ENCODE data around the gene NFKBIE. TPM values are rescaled to one million over a fixed set of nuclear protein-coding genes. Genes with fewer than 3 reads are reported as not detected.

Gene NFKBIE
- total and polyA plus RNA-seq, 7 donors: 4.7 to 16.2 (median 10.0) TPM

DNA sequence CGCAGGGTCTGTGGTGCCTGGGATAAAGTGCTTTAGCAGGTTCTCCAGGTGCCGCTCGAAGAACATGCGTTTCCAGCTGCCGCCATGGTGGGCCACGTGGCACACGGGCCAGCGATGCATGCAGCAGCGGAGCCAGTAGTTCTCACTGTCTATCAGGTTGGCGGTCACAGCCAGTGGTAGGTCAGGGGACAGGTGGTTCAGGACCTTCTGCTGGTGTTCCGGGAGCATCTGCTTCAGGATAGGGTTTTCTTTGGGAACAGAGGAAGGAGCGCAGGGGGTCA is 20.9 kb upstream of the NFKBIE start:
- H3K4me3 ChIP-seq: no peak overlapping the region
- H3K27ac ChIP-seq: no peak overlapping the region
- H3K36me3 ChIP-seq: no peaks in the 10 kb centered on the region
- no peaks in the 10 kb centered on the region for H3K4me1 ChIP-seq
- no peak for DNase-seq
- H3K9me3 ChIP-seq: no peaks in the 10 kb centered on the region
- TF ChIP-seq POLR2A (IDR thresholded peaks at IDR 0.05): no peak
- TF ChIP-seq EP300 (IDR thresholded peaks at IDR 0.05): no peak
- TF ChIP-seq, protein P1, sequence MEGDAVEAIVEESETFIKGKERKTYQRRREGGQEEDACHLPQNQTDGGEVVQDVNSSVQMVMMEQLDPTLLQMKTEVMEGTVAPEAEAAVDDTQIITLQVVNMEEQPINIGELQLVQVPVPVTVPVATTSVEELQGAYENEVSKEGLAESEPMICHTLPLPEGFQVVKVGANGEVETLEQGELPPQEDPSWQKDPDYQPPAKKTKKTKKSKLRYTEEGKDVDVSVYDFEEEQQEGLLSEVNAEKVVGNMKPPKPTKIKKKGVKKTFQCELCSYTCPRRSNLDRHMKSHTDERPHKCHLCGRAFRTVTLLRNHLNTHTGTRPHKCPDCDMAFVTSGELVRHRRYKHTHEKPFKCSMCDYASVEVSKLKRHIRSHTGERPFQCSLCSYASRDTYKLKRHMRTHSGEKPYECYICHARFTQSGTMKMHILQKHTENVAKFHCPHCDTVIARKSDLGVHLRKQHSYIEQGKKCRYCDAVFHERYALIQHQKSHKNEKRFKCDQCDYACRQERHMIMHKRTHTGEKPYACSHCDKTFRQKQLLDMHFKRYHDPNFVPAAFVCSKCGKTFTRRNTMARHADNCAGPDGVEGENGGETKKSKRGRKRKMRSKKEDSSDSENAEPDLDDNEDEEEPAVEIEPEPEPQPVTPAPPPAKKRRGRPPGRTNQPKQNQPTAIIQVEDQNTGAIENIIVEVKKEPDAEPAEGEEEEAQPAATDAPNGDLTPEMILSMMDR (IDR thresholded peaks at IDR 0.05): no peak
- no peak for TF ChIP-seq POLR2AphosphoS5 (IDR thresholded peaks at IDR 0.05)
- WGBS, 2 donors: 91% methylated on average over 12 of the region's 12 CpGs
- intact Hi-C loops (cut with DNase I): no loop called here
- H3K27me3 ChIP-seq: peaks cover 0 to 51% (median 25%) of the 10 kb centered on the region in 3 donors

DNA sequence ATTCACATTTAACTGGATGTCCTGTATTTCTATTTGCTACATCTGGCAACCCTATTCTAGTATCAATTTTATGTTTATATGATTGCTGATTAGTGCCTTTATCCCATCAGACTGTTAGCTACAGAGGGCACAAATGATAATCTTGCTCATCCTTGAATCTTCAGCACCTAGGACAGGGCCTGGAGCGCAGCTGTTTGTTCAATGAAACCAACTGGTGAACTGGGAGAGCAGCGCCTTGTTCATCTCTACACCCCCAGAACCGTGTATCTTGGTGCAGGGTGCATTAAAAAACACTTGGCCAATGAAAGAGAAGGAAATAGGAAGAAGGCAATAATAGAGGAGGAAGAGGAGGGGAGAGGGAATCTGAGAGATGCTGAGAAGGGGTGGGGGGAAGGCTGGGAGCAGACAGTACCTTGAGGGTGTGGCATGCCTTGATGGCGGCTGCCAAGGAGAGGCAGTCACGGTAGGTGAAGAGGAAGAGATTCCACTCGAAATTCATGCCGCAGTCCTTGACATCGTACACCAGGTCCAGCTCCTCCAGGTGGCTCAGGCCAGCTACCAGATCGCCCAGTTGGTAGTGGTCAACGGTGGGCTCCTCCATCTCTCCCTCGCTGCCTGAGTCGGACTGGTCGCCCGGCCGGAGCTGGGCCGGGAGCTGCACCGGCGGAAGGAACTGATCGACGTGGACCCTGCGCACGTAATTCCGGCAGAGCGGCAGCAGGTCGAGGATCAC is 20.4 kb upstream of the NFKBIE start:
- 79 to 81% methylated on average over 25 of the region's 25 CpGs for WGBS, 2 donors
- intact Hi-C loops (cut with DNase I): no loop called here
- Histone ChIP-seq H3K36me3 (no peaks in the 10 kb centered on the region), H3K9me3 (no peaks in the 10 kb centered on the region), H3K4me1 (no peaks in the 10 kb centered on the region), H3K27ac (no peak overlapping the region), H3K4me3 (no peak overlapping the region), H3K27me3 (peaks cover 0 to 46% (median 23%) of the 10 kb centered on the region in 3 donors)
- DNase-seq: no peak
- TF ChIP-seq POLR2AphosphoS5 (IDR thresholded peaks at IDR 0.05): no peak
- no peak for TF ChIP-seq POLR2A (IDR thresholded peaks at IDR 0.05)
- TF ChIP-seq EP300 (IDR thresholded peaks at IDR 0.05): no peak
- TF ChIP-seq, protein P1 (IDR thresholded peaks at IDR 0.05): no peak

DNA sequence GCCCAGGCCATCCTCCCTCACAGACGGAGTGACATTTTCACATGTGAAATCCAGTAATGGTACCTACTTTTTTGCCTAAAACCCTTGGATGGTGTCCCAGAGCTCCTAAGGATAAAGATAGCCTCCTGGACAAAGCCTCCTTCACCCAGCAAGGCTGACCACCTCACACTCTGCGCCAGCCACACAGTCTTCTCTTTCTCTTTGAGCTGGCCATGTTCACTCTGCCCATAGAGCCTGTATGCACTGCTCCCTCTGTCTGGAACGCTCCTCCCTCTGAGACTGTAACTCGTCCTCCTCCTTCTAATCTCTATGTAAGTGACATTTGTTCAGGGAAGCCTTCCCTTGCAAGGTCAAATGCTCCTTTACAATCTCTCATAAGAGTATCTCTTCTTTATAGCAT is 19.5 kb upstream of the NFKBIE start:
- Histone ChIP-seq H3K4me3 (no peak overlapping the region), H3K27ac (no peak overlapping the region), H3K9me3 (no peaks in the 10 kb centered on the region), H3K4me1 (no peaks in the 10 kb centered on the region), H3K27me3 (peaks cover 0 to 37% (median 14%) of the 10 kb centered on the region in 3 donors), H3K36me3 (no peaks in the 10 kb centered on the region)
- TF ChIP-seq, protein P1 (IDR thresholded peaks at IDR 0.05): no peak
- no peak for TF ChIP-seq POLR2A (IDR thresholded peaks at IDR 0.05)
- no peak for TF ChIP-seq POLR2AphosphoS5 (IDR thresholded peaks at IDR 0.05)
- TF ChIP-seq EP300 (IDR thresholded peaks at IDR 0.05): no peak
- intact Hi-C loops (cut with DNase I): no loop called here
- DNase-seq: no peak
- 61 to 66% methylated on average over 4 of the region's 4 CpGs for WGBS, 2 donors

DNA sequence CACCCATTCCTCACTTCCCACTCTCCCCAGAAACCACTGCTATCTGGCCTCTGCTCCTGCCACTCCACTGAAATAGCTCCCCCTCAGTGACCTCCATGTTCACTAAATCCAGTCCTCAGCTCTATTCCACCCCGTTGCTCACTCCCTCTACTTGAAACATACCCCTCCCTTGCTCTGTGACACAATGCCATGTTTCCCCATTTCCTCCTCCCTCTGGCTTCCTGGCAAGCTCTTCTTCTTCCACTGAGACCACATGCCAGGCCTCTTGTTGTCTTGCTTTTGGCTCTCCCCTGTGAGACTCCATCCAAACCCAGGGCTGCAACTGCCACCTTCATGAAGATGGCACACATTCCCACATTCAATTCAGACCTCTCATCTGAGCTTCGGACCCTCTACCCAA is 18.8 kb upstream of the NFKBIE start:
- no peak for DNase-seq
- intact Hi-C loops (cut with DNase I): no loop called here
- H3K9me3 ChIP-seq: no peaks in the 10 kb centered on the region
- H3K36me3 ChIP-seq: no peaks in the 10 kb centered on the region
- WGBS, 2 donors: 52 to 58% methylated on average over 2 of the region's 2 CpGs
- H3K4me3 ChIP-seq: no peak overlapping the region
- no peak overlapping the region for H3K27ac ChIP-seq
- H3K27me3 ChIP-seq: peaks cover 0 to 32% (median 10%) of the 10 kb centered on the region in 3 donors
- H3K4me1 ChIP-seq: no peaks in the 10 kb centered on the region
- no peak for TF ChIP-seq EP300 (IDR thresholded peaks at IDR 0.05)
- no peak for TF ChIP-seq POLR2A (IDR thresholded peaks at IDR 0.05)
- TF ChIP-seq, protein P1 (IDR thresholded peaks at IDR 0.05): no peak
- no peak for TF ChIP-seq POLR2AphosphoS5 (IDR thresholded peaks at IDR 0.05)
